Activated effector memory CD4-positive, alpha-beta T cell treated with Interleukin-2 at 50 U/mL for 16 hours (primary cell): Measurements from ENCODE around the gene JAKMIP2.
"Not testable (repeated sequence)": the region's sequence is repeated elsewhere in the genome, so short reads cannot be mapped to it uniquely, and the experiment has no call there.

Experiments used
- DNase-seq: peaks from one replicate; pipeline ENCODE4 v3.0.0-alpha.2; 2020

The JAKMIP2 gene

GRCh38 chr5:147743012-147743411 lies 39.5 kb downstream of the JAKMIP2 start:
- DNase-seq, result no peak

- no peak for DNase-seq
Measured at GRCh38 chr5:147742151-147742550, 40.4 kb downstream of the JAKMIP2 start.

- DNase-seq, result no peak
Measured at GRCh38 chr5:147740864-147741263, 41.7 kb downstream of the JAKMIP2 start.

DNA sequence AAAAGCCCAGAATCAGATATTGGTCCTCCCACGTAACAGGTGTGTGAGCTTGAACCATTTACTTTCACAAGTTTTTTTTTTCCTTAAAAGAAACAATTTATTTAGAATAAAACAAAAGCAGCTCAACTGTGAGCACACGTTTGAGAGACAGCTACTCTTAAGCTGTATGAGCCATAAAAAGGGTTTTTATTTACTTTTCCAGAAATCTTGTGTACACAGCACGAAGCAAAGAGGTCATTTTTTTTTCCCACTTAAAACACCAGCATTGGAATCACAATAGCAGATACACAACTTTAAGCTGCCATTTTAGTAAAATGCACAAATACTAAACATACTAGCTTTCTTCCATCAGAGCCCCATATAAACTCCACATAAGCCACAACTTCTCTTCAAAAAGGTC lies 44.6 kb downstream of the JAKMIP2 start:
- no peak for DNase-seq

- no peak for DNase-seq
Measured at GRCh38 chr5:147735621-147736125, 46.9 kb downstream of the JAKMIP2 start.

DNA sequence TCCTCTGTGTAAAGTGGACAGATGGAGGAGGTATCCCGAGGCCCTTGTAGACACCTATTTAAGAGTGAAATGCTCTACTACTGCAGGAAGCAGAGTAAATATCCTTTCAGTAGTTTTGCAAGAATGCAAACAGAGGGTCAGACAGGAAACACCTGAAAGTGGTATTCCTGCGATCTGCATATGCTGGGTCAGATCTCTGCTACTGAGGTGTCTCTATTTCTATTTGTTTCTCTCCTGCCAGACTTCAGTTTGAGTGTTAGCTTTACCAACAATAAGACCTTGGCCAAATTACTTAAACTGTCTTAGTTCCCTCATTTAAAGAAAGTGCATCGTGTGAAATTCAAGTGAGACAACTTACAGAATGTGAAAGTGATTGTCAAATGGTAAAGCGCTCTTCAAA lies 47.6 kb downstream of the JAKMIP2 start:
- no peak for DNase-seq

- DNase-seq, result no peak
Measured at GRCh38 chr5:147733075-147733474, 49.5 kb downstream of the JAKMIP2 start.

DNA sequence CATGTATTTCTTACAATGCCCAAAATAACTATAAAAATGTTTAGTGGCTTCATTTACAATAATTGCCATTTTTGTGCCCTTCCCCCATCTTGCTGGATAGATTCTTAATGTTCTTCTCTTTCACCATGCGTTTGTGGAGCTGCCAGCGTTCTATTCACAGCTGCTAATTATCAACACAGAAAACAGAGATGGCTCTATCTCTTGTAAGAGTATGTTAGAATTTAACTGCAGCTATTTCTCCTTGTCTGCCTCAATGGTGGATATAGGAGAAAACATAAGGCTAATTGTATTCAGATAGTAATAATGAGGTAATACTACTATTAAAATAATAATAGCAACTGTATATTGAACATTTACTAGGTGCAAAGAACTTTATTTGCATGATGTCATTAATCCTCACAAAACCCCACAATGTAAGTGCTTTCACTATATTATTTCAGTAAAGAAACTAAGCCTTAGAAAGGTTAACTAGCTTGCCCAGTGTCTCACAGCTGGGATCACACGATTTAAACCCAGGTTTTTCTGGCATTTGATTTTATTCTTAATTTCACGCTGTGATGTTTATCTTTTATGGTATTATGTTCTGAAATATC lies 50.1 kb downstream of the JAKMIP2 start:
- DNase-seq, result no peak

DNA sequence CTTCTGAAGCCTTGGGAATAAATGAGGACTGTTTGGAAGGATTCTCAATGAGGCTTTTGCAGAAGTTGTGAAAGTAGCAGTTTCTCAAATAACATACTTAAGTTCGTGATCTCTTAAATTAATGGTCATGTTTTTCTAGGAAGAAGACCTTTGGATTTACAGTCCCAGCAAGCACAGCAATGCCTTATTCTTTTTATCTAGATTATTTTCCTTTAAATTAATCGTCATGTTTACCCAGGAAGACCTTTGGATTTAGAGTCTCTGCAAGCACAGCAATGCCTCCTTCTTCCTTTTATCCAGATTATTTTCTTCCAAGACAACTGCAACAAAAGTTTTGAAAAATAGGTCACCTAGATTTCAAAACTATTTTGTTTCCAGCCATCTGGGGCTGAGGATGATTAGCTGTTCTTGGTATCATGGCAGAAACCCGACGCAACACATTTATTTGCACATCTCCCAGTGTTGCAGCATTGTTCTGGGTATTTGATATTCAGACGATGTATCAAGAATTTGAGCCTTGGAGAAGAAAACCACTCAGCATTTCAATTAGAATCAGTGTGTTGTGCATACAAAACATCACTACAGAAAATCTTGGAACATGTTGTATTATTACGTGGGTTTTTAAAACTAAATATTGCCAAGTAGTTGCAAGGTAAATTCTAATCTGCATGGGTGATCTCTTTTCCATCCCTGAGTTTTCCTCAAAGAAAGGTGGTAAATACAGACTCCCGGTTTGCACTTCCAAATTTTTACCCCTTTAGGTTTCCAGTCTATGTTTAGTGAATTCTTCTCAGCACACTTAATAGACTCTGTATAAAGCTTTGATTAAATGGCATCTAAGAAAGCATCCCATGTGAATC lies 50.9 kb downstream of the JAKMIP2 start:
- no peak for DNase-seq

DNA sequence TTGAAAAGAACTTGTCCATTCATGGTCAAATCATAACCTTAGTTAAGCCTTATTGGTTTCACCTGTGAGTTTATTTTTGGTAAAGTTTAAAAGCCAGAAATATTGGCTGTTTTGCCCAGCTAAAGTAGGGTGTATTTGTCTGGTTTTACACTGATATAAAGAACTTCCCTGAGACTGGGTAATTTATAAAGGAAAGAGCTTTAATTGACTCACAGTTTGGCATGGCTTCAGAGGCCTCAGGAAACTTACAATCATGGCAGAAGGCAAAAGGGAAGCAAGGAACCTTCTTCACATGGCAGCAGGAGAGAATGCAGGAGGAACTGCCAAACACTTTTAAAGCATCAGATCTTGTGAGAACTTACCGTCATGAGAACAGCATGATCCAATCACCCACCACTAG lies 55.3 kb downstream of the JAKMIP2 start:
- DNase-seq, result no peak

- not testable (repeated sequence) for DNase-seq
Measured at GRCh38 chr5:147721191-147721960, 61.2 kb downstream of the JAKMIP2 start.

DNA sequence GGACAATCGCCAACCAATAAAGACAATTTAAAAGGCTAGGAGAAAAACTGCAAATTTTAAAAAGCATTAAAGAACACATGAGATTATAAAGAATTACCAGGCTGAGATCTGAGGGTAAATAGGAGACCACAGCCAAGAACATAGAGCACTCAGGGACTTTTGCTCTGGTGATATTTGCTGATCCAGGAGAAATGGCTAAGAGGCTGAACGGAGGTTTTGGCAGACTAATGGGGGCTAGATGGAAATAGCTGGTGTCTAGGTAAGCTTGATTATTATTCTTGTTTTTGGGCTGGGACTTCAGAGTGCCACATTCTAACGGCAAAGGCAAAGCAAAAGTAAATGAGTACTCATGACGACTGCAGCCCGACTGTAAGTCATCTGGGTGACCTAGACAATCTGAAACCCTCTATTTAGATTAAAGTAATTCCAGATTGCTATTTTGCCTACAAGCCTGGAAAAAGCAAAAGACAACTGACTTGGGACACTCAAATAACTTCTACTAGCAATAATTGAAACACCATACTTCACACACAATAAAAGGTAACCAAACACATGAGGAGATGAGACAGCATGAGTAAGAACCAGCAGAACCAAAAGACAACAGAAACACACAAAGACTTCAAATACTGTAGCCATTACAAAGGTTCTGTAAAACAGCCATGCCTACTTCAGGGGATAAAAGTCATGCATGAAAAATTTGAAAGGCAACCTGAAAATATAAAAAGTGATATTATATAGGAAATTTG lies 68.8 kb downstream of the JAKMIP2 start:
- no peak for DNase-seq

DNA sequence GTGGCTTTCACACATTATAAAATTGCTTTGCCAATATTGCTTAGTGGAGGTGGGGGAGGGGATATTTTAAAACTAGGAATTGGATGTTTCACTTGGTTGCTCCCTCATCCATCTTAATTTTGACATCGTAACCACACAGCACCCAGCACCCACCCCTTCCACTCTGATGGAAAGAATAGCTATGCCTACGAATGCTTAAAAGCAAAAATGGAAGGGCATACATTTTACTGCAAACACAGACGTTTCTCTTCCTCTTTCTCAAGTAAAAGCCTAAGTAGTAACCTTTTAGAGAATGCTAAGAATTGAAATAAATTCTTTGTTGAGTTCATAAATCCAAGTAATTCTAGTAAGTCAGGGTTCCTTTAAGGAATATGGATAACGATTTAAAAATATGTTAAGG lies 69.9 kb downstream of the JAKMIP2 start:
- DNase-seq, result no peak

DNA sequence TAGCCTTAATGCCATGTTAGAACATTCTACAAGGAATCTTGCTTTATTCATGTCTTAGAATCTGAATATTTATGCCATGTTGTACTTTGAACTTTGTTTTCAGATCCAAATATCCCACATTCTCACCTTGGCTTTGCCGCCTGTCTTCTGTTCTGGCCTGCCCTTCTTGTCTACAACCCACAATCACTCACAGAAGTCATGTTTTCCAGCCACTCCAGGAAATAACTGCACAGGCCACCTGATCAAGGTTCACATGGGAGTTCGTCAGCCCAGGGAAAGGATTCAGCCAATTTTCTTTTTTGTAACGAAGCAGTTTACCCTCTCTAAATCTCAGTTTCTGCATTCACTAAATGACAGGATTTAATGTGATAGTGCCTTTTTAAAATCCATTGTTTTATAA lies 70.5 kb downstream of the JAKMIP2 start:
- no peak for DNase-seq

GRCh38 chr5:147711019-147711418 lies 71.5 kb downstream of the JAKMIP2 start:
- no peak for DNase-seq

DNA sequence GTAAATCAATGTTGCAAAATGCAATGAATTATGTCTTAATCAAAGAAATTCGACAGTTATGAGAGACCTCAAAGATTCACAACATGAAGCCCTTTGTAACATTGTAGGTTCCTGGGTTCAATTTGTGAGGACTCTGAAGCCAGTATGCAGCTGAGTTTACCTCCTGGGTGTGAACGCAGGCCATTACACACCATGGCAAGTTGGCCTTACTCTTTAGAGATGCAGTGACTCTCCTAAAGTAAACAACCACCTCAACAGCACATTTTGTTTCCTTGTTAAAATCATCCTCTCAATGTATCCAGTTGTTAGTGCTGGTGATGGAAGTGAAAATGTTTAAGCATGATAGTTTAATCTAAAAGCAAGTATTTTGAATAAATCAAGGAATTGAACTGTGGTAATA lies 73.8 kb downstream of the JAKMIP2 start:
- no peak for DNase-seq

- no peak for DNase-seq
Measured at GRCh38 chr5:147704544-147704943, 78.0 kb downstream of the JAKMIP2 start.

GRCh38 chr5:147701468-147701867 lies 81.1 kb downstream of the JAKMIP2 start:
- DNase-seq, result no peak

GRCh38 chr5:147699496-147700088 lies 82.9 kb downstream of the JAKMIP2 start:
- no peak for DNase-seq

GRCh38 chr5:147697380-147697779 lies 85.1 kb downstream of the JAKMIP2 start:
- no peak for DNase-seq

GRCh38 chr5:147694772-147695171 lies 87.8 kb downstream of the JAKMIP2 start:
- no peak for DNase-seq

GRCh38 chr5:147693233-147693632 lies 89.3 kb downstream of the JAKMIP2 start:
- no peak for DNase-seq
